Left ventricle myocardium inferior (tissue), 1 donor: ENCODE measurements around the gene RNPEP. TPM values are rescaled to one million over a fixed set of nuclear protein-coding genes. Genes with fewer than 3 reads are reported as not detected.
A peak's percentile ranks its signal among the peaks of the same experiment; 100 is the strongest.
"Not testable (repeated sequence)": the region's sequence is repeated elsewhere in the genome, so short reads cannot be mapped to it uniquely, and the experiment has no call there.

Source experiments
- DNase-seq: peaks from one replicate; pipeline ENCODE4 v3.0.0-alpha.2; 2020
- H3K27ac ChIP-seq: fragments of 200-600 bp; replicated peaks from 2 replicates; pipeline ENCODE4 v1.8.0; 2021
- H3K27me3 ChIP-seq: fragments of 200-600 bp; 2 replicates; pipeline ENCODE4 v1.8.0; 2021; ENCODE audit warnings: low read depth
- H3K36me3 ChIP-seq: fragments of 200-600 bp; 2 replicates; pipeline ENCODE4 v1.8.0; 2021
- H3K4me1 ChIP-seq: fragments of 200-600 bp; 2 replicates; pipeline ENCODE4 v1.8.0; 2021
- H3K4me3 ChIP-seq: fragments of 200-600 bp; 2 replicates; pipeline ENCODE4 v1.8.0; 2021; ENCODE audit warnings: mild to moderate bottlenecking, moderate library complexity
- H3K9me3 ChIP-seq: fragments of 200-600 bp; replicated peaks from 2 replicates; pipeline ENCODE4 v1.8.0; 2021
- intact Hi-C: fragments of 100-400 bp; cut with micrococcal nuclease; formaldehyde crosslinking; loops from one replicate; pipeline ENCODE4 v1.11.0; 2022
- total RNA-seq: library from RNA; stranded (reverse); fragmentation: NEBNext Ultra II Directional; extraction: Animal tissue kit (Norgen Biotek cat#: 25700); gene quantifications from one replicate; pipeline ENCODE4 v1.2.1, GENCODE V29; 2021
- TF ChIP-seq, protein P1 (sequence below): fragments of 200-600 bp; IDR thresholded peaks from 2 replicates; pipeline ENCODE4 v1.8.0; 2021; ENCODE audit warnings: antibody characterized with exemption, mild to moderate bottlenecking, borderline replicate concordance
- donor health status: DM: no; HTN: yes; CAD: no; lungs with severe emphysema.

Gene RNPEP
- total RNA-seq, 1 donor from 2014 or later, result 16.6 TPM

DNA sequence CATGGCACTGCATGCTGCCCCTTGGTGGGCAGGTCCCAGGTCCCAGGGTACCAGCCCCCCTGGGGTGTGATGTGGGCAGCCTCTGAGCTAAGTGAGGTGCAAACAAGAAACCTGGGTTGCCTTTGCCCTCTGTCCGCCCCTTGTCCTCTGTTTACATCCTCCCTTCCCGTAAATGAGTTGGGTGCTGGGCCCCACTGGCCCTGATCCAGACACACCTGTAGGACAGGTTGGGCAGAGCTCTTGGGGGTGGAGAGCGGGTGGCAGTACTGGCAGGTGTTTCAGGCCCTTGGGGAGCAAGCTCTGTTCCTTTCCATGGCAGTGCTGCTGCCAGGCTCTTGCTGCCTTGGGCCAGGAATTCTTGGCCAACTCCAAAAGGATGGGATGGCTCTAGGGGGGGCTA is 63.8 kb downstream of the RNPEP start:
- H3K4me3 ChIP-seq, result no peak overlapping the region
- H3K27me3 ChIP-seq, result no peaks in the 10 kb centered on the region
- H3K9me3 ChIP-seq, result no peaks in the 10 kb centered on the region
- no peaks in the 10 kb centered on the region for H3K4me1 ChIP-seq
- TF ChIP-seq, protein P1, sequence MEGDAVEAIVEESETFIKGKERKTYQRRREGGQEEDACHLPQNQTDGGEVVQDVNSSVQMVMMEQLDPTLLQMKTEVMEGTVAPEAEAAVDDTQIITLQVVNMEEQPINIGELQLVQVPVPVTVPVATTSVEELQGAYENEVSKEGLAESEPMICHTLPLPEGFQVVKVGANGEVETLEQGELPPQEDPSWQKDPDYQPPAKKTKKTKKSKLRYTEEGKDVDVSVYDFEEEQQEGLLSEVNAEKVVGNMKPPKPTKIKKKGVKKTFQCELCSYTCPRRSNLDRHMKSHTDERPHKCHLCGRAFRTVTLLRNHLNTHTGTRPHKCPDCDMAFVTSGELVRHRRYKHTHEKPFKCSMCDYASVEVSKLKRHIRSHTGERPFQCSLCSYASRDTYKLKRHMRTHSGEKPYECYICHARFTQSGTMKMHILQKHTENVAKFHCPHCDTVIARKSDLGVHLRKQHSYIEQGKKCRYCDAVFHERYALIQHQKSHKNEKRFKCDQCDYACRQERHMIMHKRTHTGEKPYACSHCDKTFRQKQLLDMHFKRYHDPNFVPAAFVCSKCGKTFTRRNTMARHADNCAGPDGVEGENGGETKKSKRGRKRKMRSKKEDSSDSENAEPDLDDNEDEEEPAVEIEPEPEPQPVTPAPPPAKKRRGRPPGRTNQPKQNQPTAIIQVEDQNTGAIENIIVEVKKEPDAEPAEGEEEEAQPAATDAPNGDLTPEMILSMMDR, result no peak
- DNase-seq, result no peak
- no peak overlapping the region for H3K27ac ChIP-seq
- no peaks in the 10 kb centered on the region for H3K36me3 ChIP-seq
- intact Hi-C loops, result no loop called here

DNA sequence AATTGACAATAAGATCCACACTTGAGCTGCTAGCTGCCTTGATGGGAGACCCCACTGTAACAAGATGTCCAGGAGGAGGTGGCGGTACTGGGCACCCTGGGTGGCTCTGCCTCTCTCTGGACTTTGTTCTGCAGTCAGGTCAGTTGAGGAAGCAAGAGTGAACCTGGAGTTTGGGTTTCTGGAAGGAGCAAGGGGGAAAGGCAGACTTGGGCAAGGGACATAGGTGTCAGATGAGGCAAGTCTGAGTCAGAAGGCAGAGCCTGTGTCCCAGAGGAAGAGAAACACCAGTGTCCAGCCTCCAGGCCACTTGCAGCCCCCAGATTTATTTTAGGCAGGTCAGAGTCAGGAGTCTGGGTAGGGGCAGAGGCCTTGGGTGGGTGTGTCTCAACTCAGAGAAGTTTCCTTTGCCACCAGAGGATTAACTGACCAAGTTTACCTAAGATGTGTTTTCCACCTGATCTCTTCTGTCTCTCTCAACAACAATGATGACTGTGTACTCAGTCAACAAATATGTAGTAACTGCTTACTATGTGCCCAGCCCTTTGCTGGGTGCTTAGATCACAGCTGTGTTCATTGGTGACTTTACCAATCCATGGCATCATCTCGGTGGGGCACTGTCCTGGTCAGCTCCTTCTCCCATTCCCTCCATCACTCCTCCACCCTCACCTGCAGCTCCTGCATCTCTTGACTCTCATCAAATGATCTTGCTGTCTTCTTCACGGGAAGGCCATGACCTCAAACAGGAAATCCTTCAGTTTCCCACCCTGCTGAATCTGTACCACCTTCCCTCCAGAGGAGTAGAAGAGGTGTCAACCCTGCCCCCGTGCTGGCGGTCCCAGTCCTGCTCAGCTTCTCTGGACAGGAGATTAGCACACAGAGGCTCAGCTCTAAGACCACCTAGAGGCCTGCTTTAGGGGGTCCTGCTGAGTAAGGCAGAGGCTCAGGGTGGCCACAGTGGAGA is 64.6 kb downstream of the RNPEP start:
- DNase-seq, result no peak
- intact Hi-C loops, result no loop called here
- TF ChIP-seq, protein P1, result no peak
- H3K4me1 ChIP-seq, result no peaks in the 10 kb centered on the region
- H3K9me3 ChIP-seq, result no peaks in the 10 kb centered on the region
- H3K36me3 ChIP-seq, result no peaks in the 10 kb centered on the region
- H3K27me3 ChIP-seq, result no peaks in the 10 kb centered on the region
- H3K4me3 ChIP-seq, result no peak overlapping the region
- H3K27ac ChIP-seq, result no peak overlapping the region

DNA sequence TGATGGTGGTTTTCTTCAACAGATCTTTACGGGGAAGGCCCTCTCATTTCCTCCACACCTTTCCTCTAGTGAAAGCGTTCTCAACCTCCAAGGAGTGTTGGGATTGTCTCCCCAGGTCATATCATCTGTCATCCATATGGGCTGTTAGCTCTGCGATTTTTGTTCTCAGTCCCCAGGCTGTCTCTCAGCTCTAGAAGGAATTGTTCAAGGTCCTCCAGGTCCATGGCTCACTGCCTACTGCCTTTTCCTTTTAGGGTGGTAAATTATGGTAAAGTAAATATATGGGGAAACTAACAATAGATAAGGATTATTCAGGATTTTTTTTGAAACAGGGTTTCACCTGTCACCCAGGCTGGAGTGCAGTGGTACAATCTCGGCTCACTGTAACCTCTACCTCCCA is 65.5 kb downstream of the RNPEP start:
- H3K4me1 ChIP-seq, result no peaks in the 10 kb centered on the region

DNA sequence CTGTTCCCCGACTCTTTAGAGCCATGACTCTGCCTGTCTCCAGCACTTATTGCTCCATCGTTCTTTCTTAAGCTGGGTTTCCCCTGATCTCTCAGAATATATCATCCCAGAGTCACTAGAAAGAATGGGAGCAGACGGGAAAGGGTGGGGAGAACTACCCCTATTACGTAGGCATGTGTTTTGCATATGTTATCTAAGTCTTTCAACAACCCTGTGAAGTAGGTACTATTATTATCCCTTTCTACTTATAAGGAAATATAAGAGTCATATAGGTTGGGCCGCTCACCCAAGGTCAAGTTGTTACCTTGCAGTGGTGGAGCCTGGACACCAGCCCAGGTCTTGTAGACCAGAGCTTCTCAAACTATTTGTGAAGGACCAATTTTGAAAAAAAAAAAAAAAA is 66.7 kb downstream of the RNPEP start:
- intact Hi-C loops, result no loop called here
- Histone ChIP-seq H3K36me3 (no peaks in the 10 kb centered on the region), H3K9me3 (no peaks in the 10 kb centered on the region), H3K4me3 (no peak overlapping the region), H3K27me3 (no peaks in the 10 kb centered on the region), H3K4me1 (no peaks in the 10 kb centered on the region), H3K27ac (peak overlapping the region; percentile 56)
- DNase-seq, result no peak
- TF ChIP-seq, protein P1, result no peak

More for the DNA sequence above, 65.5 kb downstream of the RNPEP start:
- Histone ChIP-seq H3K9me3 (no peaks in the 10 kb centered on the region), H3K27me3 (no peaks in the 10 kb centered on the region), H3K36me3 (no peaks in the 10 kb centered on the region), H3K4me3 (no peak overlapping the region), H3K27ac (no peak overlapping the region)
- intact Hi-C loops, result no loop called here
- no peak for DNase-seq
- TF ChIP-seq, protein P1, result no peak

DNA sequence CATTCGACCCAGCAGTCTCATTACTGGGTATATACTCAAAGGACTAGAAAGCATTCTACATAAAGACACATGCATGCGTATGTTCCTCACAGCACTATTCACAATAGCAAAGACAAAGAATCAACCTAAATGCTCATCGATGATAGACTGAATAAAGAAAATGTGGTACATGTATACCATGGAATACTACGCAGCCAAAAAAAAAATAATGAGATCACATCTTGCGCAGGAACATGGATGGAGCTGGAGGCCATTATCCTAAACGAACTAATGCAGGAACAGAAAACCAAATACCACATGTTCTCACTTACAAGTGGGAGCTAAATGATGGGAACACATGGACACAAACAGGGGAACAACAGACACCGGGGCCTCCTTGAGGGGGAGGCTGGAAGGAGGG is 71.6 kb downstream of the RNPEP start:
- H3K27me3 ChIP-seq, result no peaks in the 10 kb centered on the region
- no peaks in the 10 kb centered on the region for H3K9me3 ChIP-seq
- no peak overlapping the region for H3K4me3 ChIP-seq
- TF ChIP-seq, protein P1, result no peak
- no peaks in the 10 kb centered on the region for H3K36me3 ChIP-seq
- H3K4me1 ChIP-seq, result peaks cover 6% of the 10 kb centered on the region
- intact Hi-C loops, result no loop called here
- no peak overlapping the region for H3K27ac ChIP-seq
- DNase-seq, result no peak

DNA sequence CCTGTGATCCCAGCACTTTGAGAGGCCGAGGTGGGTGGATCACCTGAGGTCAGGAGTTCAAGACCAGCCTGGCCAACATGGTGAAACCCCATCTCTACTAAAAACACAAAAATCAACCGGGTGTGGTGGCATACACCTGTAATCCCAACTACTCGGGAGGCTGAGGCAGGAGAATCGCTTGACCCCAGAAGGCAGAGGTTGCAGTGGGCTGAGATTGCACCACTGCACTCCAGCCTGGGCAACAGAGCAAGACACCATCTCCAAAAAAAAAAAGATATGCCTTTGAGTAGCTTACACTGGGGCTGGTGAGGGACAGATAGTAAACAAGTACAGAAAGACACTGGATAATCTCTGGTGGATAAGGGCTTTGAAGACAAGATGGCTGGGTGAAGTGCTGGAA is 72.2 kb downstream of the RNPEP start:
- H3K36me3 ChIP-seq, H3K27ac ChIP-seq, intact Hi-C loops, H3K9me3 ChIP-seq, H3K4me1 ChIP-seq, DNase-seq, H3K27me3 ChIP-seq, H3K4me3 ChIP-seq: not testable (repeated sequence)
